SIG-M5 treated with dmso at 0.1 percent for 504 hours (cell line): ENCODE results near the gene CHRNA3.

Experiments
- DNase-seq: peaks from one replicate; lab custom pipeline; 2025; ENCODE audit not compliant: unreplicated experiment; lab: John Stamatoyannopoulos, UW

The CHRNA3 gene

DNA sequence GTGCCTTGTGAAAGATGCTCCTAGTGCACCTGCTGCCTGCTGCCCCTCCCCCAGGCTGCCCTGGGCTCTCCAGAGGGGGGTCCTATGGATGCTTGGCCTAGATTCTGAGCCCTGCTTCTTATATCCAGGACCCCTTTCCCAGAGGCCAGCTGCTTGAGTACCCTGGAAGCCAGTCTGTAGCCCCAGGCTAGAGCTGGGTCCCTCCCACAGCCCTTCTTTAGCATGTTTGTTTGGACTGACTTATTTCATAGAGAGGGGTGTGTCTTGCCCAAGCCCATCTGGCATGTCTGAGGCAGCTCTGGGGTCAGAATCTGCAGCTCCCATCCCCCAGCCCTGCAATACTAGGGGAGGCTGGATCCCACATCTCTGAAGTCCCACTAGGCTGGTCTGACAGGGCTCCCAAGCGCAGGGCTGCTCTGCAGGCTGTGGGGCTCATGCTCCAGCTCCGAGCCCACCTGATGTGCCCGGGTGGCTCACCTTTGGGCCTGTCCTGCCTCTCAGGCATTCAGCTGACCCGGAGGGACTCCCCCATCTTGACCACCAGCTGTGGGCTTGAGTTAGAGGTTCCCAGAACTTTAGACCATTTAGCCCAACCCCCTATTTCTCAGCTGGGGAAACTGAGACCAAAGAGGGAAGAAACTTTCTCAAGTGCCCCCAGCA is 17.1 kb upstream of the CHRNA3 start:
- DNase-seq, result no peak

DNA sequence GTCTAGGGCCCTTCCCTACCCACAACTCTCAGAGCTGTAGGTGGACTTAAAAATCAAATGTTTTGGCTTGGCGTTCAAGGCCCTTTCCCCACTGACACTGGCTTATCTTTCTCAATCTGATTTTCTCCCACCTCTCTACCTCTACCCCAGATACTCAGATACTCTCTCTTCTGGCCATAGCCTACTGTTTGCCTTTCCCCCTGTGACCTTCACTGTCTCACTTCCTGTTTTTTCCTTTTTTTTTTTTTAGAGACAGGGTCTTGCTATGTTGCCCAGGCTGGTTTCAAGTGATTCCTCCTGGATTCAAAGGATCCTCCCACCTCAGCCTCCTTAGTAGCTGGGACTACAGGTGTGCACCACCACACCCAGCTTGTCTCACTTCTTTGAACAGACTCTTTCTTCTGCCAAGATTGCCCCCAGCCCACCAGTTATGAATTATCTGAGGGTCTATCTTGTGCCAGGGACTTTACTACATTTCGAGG is 15.6 kb upstream of the CHRNA3 start:
- DNase-seq, result no peak

DNA sequence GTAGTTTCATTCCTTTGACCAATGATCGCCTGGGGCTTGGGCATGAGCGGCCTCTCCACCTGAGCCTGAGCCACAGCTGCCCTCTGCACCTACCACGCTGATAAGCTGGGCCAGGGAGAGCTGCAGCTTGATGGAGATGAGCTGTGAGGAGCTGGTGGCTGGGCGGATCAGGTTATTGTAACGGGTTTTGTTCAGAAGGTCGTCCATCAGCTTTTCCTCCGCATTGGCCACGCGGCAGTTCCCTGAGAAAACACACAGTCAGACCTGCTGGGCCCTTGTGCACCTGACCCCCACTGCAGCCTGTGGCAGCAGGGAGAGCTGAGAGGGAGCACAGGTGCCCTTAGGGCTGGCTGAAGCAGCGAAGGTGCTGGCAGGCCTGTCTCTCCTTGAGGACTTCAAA is 14.6 kb upstream of the CHRNA3 start:
- no peak for DNase-seq

DNA sequence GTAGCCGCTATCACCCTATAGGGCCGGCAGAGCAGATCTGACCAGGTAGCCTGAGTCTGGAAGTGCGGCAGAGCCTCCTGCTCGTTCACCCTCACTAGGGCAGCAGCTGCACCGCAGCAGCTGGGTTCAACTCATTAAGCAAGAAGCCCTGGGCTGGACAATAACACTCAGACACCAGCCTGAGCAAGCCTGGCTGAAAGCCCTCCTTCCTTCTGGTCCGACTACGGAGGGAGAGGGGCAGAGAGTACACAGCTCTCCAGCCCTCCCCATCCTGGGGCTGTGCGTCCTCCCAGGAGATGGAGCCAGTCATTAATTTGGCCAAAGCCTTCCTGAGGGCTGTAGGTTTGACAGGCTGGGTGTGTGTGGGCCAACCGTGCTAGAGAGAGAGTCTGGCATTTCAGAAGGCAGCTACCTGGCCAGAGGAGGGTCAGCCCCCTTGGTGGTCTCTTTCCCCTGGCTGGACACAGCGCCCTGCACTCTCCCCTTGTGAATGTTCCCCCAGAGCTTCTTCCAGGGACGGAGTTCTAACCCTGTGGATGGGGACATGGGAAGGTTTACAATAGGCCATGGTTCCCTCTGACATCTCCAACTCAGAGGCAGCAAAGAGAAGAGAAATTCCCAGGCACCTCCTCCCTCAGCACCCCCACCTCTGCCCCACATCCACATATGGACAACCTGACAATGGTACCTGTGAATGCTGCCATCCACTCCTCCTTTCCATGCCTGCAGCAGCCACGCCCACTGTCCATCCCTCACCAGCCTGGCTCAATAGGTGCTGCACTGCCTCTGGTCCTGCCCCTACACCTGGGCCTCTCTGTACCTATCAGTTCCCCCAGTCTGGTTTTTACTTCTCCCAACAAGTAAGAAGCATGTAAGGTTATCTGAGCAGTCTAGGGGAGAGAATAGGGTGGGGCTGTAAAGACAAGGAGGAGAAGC is 13.7 kb upstream of the CHRNA3 start:
- DNase-seq, result no peak

DNA sequence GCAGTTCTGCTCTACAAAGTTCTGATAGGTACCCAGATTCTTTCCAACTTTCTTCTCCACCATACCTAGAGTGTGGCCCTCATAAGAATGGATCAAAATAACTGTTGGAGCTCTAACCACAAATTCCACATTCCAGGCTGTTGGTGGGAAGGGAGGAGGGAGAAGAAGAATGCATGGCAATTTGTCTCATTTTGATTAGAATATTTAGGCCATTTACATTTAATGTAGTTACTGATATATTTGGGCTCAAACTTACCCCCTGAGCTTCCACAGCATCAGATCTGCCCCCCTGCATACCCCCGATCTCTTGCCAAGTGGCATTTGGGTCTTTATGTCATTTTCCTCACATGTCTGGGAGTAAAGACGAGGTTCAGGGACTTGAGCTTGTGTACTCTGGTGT is 12.6 kb upstream of the CHRNA3 start:
- no peak for DNase-seq

DNA sequence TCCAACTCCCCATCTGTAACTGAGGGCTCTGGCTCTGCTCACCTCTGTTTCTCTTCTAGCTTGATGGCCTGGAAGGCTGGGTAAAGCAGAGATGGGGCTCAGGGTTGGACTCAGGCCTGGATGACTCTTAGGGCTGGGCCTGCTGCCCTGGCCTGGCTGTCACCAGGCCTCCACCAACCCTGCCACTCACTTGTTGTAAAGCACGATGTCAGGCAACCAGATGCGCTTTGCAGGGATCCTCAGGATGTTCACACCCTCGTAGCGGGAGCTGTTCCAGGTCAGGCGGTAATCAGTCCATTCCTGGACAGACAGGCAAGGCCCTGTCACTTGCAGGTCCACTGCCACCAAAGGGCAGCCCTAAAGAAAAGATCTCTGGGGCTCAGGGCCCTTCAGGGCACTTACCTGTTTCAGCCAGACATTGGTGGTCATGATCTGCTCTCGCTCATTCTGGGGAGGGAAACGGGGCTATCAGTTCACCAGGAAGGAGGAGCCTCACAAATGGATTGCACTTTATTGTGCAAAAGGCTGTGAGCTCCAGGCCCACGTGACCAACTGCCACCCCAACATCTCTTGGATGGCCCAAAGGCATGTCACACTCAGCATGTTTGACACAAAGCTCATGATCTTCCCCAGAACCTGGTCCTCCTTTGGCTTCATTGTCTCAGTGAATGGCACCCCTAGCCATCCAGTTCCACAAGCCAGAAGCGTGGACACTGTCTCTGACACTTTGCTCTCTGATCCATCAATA is 10.3 kb upstream of the CHRNA3 start:
- no peak for DNase-seq

DNA sequence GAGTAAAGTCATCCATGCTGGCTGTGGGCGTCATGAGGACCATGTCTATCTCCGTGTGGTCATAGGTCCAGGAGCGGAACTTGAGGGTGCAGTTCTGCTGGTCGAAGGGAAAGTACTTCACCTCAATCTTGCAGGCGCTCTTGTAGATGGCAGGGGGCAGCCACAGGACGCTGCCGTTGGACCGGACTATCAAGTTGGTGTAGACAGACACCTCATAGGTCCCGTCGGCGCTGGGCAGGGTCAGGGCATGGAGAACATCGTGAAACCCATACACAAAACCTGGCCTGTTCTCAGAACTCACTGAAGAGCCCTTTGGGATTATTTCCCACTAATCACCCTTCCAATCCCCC is 8.9 kb upstream of the CHRNA3 start:
- DNase-seq, result no peak

DNA sequence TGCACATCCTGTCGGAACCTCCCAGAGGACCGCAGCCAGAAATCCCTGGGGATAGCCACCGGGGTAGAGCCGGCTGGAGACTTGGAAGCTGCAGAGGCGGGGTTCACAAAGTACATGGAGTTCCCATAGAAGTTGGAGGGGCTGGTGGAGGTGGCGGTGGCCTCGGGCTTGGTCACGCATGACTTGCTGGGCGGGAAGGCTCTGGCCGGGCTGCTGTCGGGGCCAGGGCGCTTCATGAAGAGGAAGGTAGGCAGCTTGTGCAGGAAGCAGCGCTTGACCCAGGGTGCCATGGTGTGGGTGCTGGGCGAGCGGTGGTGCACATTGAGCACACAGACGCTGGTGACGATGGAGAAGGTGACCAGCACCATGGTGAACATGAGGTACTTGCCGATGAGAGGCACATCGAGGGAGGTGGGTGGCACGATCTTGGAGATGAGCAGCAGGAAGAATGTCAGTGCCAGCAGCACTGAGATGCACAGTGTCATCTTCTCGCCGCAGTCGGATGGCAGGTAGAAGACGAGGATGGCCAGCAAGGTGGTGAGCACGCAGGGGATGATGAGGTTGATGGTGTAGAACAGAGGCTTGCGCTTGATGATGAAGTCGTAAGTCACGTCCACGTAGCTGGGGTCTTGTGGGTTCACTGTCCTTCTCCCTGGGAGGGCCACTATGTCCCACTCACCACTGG is 8.4 kb upstream of the CHRNA3 start:
- DNase-seq, result no peak

DNA sequence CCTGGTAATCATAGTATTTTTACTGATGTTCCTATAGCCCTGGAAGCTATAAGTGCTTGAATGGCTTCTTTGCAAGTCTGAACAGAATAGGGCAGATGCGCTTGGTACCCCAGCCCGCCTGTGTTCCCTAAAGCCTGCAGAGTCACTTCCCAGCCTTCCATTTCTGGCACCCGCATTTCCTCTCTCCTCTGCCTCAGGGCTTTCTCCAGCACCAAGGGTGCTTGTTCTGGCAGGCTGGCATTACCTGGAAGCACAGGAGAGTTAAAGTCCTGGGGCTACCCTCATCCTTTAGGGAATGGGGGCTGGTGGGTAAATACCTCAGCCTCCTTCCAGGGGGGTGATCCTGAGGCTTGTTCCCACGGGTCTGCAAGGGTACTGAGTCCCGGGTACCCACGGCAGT is 7.4 kb upstream of the CHRNA3 start:
- DNase-seq, result no peak

DNA sequence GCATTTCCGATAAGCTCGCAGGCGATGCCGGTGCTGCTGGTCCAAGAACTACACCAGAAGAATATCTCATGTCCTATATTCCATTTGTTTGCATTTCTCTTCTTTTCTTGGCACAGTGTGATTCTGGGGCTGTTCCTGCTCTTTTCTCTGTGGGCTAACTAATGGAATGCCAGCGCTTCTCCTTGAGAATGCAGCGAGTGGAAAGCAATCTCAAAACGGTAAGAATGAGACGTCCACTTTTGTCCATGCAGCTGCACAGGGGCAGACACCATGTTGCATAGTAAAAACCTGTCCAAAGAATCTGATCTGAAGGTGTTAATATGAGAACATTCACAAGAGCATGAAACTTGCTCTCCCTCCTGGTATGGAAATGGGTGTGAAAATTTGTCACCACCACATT is 6.6 kb upstream of the CHRNA3 start:
- no peak for DNase-seq

DNA sequence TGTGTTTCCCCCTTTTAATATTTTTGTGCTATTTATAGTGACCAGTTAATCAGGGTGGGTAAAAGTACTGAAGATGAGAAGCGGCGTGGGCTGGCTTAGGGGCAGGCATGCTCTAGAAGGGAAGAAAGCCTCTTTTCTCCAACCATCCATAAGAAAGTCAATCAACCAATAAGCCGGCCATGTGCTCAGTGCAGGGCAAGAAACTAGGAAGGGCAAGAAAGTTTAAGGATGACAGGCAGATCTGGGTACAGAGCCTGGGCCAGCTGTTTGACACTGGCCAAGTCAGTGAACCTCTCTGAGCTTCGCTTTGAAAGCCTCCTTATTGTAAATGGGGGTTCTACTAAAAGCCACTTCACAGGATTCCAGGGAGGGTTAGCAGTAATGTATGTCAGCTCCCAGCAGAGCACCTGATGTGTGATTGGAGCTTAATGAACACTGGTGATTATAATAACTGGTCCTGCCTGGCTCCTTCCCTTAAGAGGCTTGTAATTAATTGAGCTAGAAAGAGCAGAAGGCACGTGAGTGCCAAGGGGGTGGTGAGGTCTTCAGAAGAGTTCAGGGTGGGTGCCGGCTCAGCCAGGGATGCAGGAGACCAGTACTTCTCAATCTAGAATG is 5.7 kb upstream of the CHRNA3 start:
- no peak for DNase-seq

DNA sequence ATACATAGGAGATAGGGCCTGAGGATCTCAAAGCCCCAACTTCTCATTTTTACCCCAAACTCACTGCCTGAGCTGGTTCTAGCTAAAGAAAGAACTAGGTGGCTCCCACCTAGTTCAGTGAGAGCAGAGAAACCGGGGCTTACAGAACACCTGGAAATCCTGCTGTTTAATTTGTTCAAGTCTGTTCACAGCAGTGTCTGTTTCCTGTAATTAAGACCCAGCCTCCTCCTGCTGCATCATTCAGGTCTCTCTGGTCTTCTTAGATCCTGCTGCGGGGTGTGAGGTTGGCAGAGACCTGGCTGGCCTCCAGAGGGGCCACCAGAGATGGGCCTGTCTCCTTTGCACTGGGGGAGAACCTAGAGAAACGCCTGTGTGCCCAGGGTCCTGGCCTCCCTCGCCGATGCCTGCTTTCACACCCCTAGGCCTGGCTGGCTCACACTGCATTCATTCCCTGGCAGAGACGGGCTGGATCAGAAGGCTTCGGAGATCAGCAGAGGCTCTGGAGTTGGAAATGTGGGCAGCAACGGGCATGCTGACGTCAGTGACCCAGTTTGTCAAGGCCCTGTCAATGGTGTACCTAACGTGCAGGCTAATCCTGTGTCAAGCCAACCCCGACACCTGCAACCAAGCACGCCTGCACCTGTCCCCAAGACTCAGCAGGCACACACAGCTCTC is 4.9 kb upstream of the CHRNA3 start:
- DNase-seq, result no peak

DNA sequence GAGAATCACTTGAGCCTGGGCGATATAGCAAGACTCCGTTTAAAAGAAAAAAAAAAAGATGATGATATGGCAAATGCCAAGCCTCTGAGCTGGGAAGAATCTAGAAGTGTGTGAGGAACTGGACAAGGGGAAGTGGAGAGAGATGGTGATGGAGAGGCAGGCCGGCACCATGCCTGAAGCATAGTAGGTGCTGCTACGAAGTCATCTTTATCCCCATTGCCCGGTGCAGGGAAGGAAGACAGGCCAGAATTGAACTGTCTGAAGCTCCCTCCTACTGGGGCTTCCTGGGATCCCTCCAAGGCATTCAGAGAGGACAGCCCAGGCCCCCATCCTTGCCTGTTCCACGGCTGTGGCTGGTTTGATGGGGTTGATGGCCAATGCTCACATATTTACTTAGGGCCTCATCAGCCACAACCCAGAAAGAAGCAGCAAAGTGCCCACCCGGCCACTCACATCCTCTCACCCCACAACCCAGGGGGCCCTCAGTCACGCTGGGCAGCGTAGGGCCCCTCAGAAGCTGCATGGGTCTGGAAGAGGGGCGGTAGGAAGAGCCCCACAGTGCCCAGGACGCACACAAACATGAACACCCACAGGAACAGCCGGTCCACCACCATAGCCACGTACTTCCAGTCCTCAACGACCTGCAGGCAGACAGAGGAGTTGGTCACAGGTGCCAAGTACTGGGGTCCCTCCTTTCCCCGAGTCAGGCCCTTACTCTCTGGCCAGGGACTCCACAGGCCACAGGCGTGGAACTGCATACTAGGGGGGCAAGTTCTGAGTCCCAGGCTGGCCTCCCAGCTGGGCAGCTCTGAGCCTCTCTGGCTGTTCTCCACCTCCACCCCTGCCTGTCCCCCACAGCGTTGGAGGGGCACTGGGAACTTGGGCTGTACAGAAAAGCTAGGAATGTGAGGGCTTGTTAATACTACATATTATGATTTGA is 4.1 kb upstream of the CHRNA3 start:
- no peak for DNase-seq

DNA sequence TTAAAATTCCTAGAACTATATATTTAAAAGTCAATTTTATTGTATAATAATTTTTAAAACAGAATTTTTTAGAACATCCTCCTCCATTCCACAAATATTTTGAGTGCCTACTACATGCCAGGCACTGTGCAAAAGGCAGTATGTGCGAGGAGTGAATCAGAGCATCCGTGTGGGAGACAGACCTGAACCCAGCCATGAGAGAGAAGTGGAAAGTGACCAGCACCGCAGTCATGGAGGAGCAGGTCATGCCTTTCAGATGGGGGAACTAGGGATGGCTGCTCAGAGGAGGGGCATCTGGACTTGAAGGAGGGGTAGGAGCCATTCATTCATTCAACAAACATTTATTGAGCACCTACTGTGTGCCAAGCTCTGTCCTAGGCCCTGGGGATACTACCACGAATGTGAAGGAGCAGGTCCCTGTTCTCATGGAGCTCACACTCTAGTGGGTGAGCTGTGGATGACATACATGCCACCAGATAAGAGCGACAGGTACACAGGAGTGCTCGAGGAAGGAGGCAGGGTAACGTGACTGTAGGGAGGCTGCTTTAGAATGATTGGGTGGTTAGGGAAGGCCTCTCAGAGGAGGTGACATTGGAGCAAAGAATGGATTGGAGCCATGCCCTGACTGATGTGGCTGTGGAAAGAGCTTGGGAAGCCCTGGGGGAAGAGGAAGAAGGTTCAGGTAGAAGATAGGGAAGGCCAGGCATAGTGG is 3.1 kb upstream of the CHRNA3 start:
- DNase-seq, result no peak

DNA sequence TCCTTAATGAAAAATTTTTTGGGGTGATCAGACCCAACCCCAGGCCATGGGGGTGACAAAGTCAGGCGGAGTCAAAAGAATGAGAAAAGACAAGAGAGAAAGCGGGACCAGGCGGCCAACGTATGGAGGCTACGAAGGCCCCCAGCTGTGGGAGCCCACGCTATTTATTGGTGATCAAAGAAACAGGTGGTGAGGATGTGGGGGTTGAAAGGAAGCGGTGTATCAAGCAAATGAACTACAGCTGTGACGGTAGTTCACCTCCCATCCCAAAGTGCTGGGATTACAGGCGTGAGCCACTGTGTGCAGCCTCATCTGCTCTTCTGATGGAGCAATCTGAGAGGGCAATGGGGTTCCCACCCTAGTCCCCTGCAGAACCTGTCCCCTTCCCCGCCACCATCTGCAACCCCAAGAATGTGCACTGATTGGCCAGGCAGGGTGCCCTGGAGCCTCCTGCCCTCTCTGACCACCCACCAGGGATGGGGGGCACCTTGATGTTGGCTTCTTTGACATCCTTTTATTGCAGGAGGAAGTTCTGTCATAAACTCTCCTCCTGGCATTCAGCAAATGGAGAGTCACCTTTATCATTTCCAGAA is 1.1 kb upstream of the CHRNA3 start:
- no peak for DNase-seq

DNA sequence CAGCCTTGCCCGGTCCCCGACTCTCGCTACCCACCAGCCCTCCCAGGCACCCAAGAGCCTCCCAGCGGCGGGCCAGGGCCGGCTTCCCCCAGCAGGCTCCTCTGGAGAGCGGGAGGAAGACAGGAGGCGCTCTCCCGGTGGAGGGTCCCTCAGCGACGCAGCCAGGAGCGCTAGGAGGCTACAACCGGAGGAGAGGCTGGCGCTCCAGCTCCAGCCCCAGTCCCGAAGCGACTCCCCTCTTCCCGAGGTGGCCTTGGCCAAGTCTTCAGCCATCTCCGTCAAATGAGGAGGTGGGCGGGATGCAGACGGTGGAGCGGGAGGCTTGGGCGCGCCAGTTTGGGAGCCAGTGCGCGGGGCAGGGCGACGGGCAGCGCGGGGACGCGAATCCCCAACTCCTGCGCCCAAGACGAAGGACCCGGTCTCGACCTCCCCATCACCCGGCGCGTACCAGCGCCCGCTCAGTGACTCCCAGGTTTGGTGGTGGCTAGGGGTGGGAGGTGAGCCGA is 722 bp downstream of the CHRNA3 start:
- no peak for DNase-seq

DNA sequence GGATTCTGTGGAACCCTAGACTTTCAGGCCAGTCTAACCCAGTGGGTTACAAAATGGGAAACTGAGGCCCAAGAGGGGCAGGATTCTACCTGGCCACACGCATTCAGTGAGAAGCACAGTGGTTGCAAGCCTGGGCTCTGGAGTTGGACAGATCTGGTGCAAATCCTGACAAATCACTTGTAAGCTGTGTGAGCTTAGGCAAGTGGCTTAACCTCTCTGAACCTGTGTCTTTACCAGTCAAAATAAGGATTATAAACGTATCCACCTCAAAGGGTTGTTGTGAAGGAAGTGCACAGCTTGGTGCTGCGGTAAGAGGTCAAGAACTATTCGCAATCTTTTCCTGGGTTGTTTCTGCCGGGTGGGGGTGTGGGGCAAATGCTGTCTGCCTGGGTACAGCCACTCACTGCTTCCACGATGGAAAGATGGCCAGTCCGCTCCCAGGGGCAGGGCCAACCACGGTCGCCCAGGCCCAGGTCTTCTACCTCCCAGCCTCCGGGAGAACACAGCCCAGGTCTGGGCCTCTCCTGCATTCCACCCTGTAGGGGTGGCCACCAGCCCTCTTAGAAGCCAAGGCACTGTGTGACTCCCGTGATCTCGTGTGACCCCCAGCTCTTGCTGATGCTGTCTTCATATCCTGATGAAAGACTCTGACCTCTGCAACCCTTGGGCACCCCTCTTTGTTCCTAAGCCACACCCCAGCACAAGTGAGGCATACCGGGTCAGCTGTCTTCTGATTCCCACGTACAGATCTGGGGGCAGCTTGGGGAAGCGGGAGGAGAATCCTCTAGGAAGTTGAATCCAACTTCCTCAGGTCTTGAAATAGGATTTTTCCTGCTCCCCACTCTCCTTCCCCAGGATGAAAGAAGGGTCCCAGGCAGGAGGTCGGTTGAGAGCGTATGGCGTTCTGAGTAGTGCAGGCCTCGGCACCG is 1.5 kb downstream of the CHRNA3 start:
- DNase-seq, result no peak
